NK-92 (cell line): Measurements from ENCODE around the gene POU1F1.
"Not testable (repeated sequence)": the region's sequence is repeated elsewhere in the genome, so short reads cannot be mapped to it uniquely, and the experiment has no call there.

Experiments
- DNase-seq: peaks from one replicate; lab custom pipeline; 2025; ENCODE audit not compliant: unreplicated experiment; lab: John Stamatoyannopoulos, UW

POU1F1 gene

GRCh38 chr3:87276484-87276883 is at the start of gene POU1F1:
Gene POU1F1 (minus strand): TSS chr3:87276584. CDS start chr3:87276462, 122 bp downstream.
- DNase-seq: no peak

- DNase-seq: no peak
Observed at GRCh38 chr3:87324609-87325008, 48.2 kb upstream of the POU1F1 start.

GRCh38 chr3:87320756-87321626 is 44.6 kb upstream of the POU1F1 start:
- DNase-seq: no peak

- no peak for DNase-seq
Observed at GRCh38 chr3:87318617-87319021, 42.2 kb upstream of the POU1F1 start.

- DNase-seq: no peak
Observed at GRCh38 chr3:87317779-87318178, 41.4 kb upstream of the POU1F1 start.

- no peak for DNase-seq
Observed at GRCh38 chr3:87313641-87314040, 37.3 kb upstream of the POU1F1 start.

GRCh38 chr3:87311309-87311708 is 34.9 kb upstream of the POU1F1 start:
- DNase-seq: no peak

GRCh38 chr3:87309601-87310000 is 33.2 kb upstream of the POU1F1 start:
- no peak for DNase-seq

- DNase-seq: no peak
Observed at GRCh38 chr3:87307805-87308204, 31.4 kb upstream of the POU1F1 start.

GRCh38 chr3:87305517-87305916 is 29.1 kb upstream of the POU1F1 start:
- no peak for DNase-seq

GRCh38 chr3:87305031-87305430 is 28.6 kb upstream of the POU1F1 start:
- not testable (repeated sequence) for DNase-seq

GRCh38 chr3:87298111-87298718 is 21.8 kb upstream of the POU1F1 start:
- no peak for DNase-seq

- DNase-seq: no peak
Observed at GRCh38 chr3:87288446-87288845, 12.1 kb upstream of the POU1F1 start.

GRCh38 chr3:87287011-87287410 is 10.6 kb upstream of the POU1F1 start:
- DNase-seq: no peak

- no peak for DNase-seq
Observed at GRCh38 chr3:87272718-87273341, 3.6 kb downstream of the POU1F1 start.

GRCh38 chr3:87270908-87271700 is 5.3 kb downstream of the POU1F1 start:
- DNase-seq: no peak

GRCh38 chr3:87269723-87270122 is 6.7 kb downstream of the POU1F1 start:
- DNase-seq: no peak

GRCh38 chr3:87268646-87269211 is 7.7 kb downstream of the POU1F1 start:
- no peak for DNase-seq

- DNase-seq: no peak
Observed at GRCh38 chr3:87267953-87268645, 8.3 kb downstream of the POU1F1 start.

- no peak for DNase-seq
Observed at GRCh38 chr3:87261925-87262324, 14.5 kb downstream of the POU1F1 start.
